WI38 (cell line): ENCODE data around the gene CAVIN3.

Experiments
- H3K4me3 ChIP-seq: 2 replicates; pipeline ENCODE4 v1.5.1; 2011; ENCODE audit warnings: low read depth, mild to moderate bottlenecking, control low read depth, low read length
- CTCF ChIP-seq: IDR thresholded peaks from 2 replicates; pipeline ENCODE4 v1.5.1; 2012; ENCODE audit warnings: low read depth, mild to moderate bottlenecking, control low read depth, low read length

Gene CAVIN3

GRCh38 chr11:6326985-6327384, 6.7 kb upstream of the CAVIN3 start:
- no peak overlapping the region for H3K4me3 ChIP-seq
- TF ChIP-seq CTCF: no peak

- no peak overlapping the region for H3K4me3 ChIP-seq
- TF ChIP-seq CTCF: no peak
These were observed 6.0 kb upstream of the CAVIN3 start for GRCh38 chr11:6326303-6326702.

GRCh38 chr11:6323291-6323905, 3.1 kb upstream of the CAVIN3 start:
- no peak overlapping the region for H3K4me3 ChIP-seq
- TF ChIP-seq CTCF: no peak

- TF ChIP-seq CTCF: no peak
- H3K4me3 ChIP-seq: no peak overlapping the region
These were observed 1.7 kb upstream of the CAVIN3 start for GRCh38 chr11:6321961-6322362.

- H3K4me3 ChIP-seq: peak overlapping the region; percentile 74
- no peak for TF ChIP-seq CTCF
These were observed 1.1 kb upstream of the CAVIN3 start for GRCh38 chr11:6321356-6321755.

- H3K4me3 ChIP-seq: peak overlapping the region; percentile 74
- TF ChIP-seq CTCF: no peak
These were observed 444 bp downstream of the CAVIN3 start for GRCh38 chr11:6319704-6320410.

GRCh38 chr11:6319001-6319703, 1.1 kb downstream of the CAVIN3 start:
- peak overlapping the region; percentile 74 for H3K4me3 ChIP-seq
- no peak for TF ChIP-seq CTCF
